Stimulated activated CD4-positive, alpha-beta T cell treated with anti-CD3 and anti-CD28 coated beads, TNF-alpha, amount 100 ng/mL, for 4 hours (primary cell): ENCODE measurements around the gene TRIM47.
A peak's percentile ranks its signal among the peaks of the same experiment; 100 is the strongest.

ENCODE experiments used
- DNase-seq, 3 experiments: peaks; one replicate each; pipeline ENCODE4 v3.0.0-alpha.2; 2020; ENCODE audit warnings: low read depth in 3 of 3

TRIM47 gene

GRCh38 chr17:75908201-75908600 lies 29.8 kb upstream of the TRIM47 start:
- no peak for DNase-seq

GRCh38 chr17:75906143-75906884 lies 27.9 kb upstream of the TRIM47 start:
- no peak for DNase-seq

GRCh38 chr17:75904749-75905521 lies 26.6 kb upstream of the TRIM47 start, which contains the start of gene MRPL38:
TSS of gene MRPL38 (minus strand) at chr17:75904884. CDS start at chr17:75904875, 9 bp downstream.
- DNase-seq = peak; percentile 82 to 88 (median 87)

- no peak for DNase-seq
These were observed 24.0 kb upstream of the TRIM47 start for GRCh38 chr17:75902406-75902805.

- no peak for DNase-seq
These were observed 23.3 kb upstream of the TRIM47 start for GRCh38 chr17:75901727-75902126.

GRCh38 chr17:75900691-75901533 lies 22.5 kb upstream of the TRIM47 start:
- DNase-seq = no peak

GRCh38 chr17:75899767-75900468 lies 21.5 kb upstream of the TRIM47 start:
- no peak for DNase-seq

GRCh38 chr17:75899353-75899752 lies 21.0 kb upstream of the TRIM47 start:
- no peak for DNase-seq

- no peak for DNase-seq
These were observed 20.4 kb upstream of the TRIM47 start for GRCh38 chr17:75898791-75899190.

GRCh38 chr17:75898065-75898464 lies 19.7 kb upstream of the TRIM47 start:
- no peak for DNase-seq

- DNase-seq = no peak
These were observed 19.0 kb upstream of the TRIM47 start for GRCh38 chr17:75897160-75898019.

GRCh38 chr17:75896415-75897159 lies 18.2 kb upstream of the TRIM47 start, which contains the start of gene TRIM65:
TSS of gene TRIM65 (minus strand) at chr17:75896951. CDS start at chr17:75896937, 14 bp downstream.
- DNase-seq = peak; percentile 67 to 75 (median 74)

GRCh38 chr17:75895370-75896155 lies 17.2 kb upstream of the TRIM47 start:
- DNase-seq = no peak

GRCh38 chr17:75894049-75894733 lies 15.8 kb upstream of the TRIM47 start:
- DNase-seq = no peak

- DNase-seq = no peak
These were observed 15.1 kb upstream of the TRIM47 start for GRCh38 chr17:75893305-75894048.

- DNase-seq = no peak
These were observed 14.3 kb upstream of the TRIM47 start for GRCh38 chr17:75892556-75893224.
